ENCODE results near the gene CFAP54.
"Not testable (repeated sequence)": the region's sequence is repeated elsewhere in the genome, so short reads cannot be mapped to it uniquely, and the experiment has no call there.

Gene CFAP54

DNA sequence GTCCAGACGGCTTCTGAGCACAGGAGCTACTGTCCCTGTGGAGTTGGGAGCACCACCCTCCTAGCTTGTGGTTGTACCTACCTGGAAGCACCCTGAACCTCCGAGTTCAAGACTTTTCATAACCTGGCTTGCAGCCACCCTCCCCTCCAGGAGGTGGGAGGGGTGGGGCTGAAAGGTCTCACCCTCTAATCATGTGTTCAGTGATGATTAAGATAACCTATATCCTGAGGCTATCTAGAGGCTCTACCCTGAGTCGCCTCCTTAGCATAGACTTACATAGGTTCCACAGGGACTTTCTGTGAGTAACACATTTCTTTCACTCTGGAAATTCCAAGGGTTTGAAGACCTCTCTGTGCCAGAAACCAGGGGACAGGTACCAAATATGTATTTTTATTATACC is 146.5 kb downstream of the CFAP54 start:
- DNase-seq = no peak

- DNase-seq = no peak
Observed at GRCh38 chr12:96636895-96637294, 147.5 kb downstream of the CFAP54 start.

- DNase-seq = no peak
Observed at GRCh38 chr12:96648923-96649322, 159.5 kb downstream of the CFAP54 start.

DNA sequence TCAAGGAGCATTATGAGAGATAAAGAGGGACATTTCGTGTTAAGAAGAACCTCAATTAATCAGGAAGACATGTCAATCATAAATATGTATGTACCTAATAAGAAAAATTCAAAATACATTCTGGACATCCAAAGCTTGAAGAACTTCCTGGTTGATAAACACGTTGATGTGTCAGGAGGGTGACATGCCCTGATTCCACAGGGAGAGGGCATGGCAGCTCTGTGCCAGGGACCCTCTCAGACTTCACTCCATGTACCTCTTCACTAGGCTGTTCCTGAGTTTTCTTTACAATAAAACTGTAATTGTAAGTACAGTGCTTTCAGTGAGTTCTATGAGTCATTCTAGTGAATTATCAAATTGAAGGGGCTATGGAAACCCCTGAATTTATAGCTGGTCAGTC is 163.5 kb downstream of the CFAP54 start:
- no peak for DNase-seq

GRCh38 chr12:96658075-96658474 is 168.7 kb downstream of the CFAP54 start:
- DNase-seq = no peak

- no peak for DNase-seq
Observed at GRCh38 chr12:96669786-96670185, 180.4 kb downstream of the CFAP54 start.

DNA sequence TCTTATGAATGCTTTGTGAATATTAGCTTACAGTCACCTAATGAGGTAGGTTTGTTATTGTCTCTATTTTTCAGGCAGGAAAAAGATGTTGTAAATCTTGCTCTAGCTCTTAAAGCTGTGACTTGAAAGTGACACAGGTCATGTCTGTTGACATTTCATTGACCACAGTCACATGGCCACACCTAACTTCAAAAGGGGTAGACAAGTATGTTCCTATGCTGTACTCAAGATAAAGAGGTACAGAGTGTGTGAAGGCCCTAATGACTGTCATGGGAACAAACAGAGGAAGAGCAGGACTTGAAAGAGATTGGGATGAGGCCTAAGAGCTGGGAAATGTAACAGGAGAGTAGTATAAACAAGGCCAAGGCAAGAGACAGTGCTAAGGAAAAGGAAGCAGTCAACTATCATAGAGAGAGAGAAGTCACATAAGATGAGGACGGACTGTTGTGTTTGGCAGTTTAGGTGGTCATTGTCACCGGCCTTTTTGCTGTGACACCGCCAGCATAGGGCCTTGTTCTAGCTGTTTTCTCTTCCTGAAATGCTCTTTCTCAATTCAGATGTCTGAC is 181.0 kb downstream of the CFAP54 start:
- DNase-seq = no peak

- not testable (repeated sequence) for DNase-seq
Observed at GRCh38 chr12:96675519-96675918, 186.1 kb downstream of the CFAP54 start.

- DNase-seq = no peak
Observed at GRCh38 chr12:96677363-96677762, 188.0 kb downstream of the CFAP54 start.

DNA sequence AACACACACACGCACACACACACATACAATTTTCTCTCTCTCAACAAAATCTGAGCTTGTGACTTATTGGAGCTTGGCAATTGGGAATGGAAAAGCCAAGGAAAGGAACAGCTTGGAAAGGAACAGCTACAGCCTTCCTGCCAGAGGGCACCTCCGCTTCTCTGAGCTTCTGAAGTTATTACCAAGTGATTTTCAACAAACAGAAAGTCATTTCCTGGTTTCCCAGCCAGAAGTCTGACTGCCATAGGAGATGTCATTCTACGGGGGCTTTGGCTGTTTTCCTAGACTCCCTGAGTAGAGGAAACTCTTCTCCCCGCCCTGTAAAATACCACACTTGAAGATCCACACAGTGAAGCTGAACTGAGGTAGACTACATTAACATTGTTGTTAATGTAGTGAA is 198.3 kb downstream of the CFAP54 start:
- no peak for DNase-seq

DNA sequence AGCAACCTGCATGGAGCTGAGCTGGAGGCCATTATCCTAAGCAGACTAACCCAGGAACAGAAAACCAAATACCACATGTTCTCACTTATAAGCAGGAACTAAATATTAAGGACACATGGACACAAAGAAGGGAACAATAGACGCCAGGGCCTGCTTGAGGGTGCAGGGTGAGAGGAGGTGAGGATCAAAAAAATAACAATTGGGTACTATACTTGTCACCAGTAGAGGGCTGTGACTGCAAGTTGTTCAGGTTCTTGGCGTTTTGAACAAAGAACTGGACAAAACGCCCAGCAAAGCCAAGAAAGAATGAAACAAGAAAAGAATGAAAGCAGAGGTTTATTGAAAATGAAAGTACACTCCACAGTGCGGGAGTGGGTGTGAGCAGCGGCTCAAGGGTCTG is 209.1 kb downstream of the CFAP54 start:
- no peak for DNase-seq

- DNase-seq = no peak
Observed at GRCh38 chr12:96698965-96699364, 209.6 kb downstream of the CFAP54 start.

- no peak for DNase-seq
Observed at GRCh38 chr12:96701856-96702255, 212.5 kb downstream of the CFAP54 start.

- DNase-seq = no peak
Observed at GRCh38 chr12:96710127-96710745, 220.9 kb downstream of the CFAP54 start.

GRCh38 chr12:96711364-96711763 is 222.0 kb downstream of the CFAP54 start:
- no peak for DNase-seq

DNA sequence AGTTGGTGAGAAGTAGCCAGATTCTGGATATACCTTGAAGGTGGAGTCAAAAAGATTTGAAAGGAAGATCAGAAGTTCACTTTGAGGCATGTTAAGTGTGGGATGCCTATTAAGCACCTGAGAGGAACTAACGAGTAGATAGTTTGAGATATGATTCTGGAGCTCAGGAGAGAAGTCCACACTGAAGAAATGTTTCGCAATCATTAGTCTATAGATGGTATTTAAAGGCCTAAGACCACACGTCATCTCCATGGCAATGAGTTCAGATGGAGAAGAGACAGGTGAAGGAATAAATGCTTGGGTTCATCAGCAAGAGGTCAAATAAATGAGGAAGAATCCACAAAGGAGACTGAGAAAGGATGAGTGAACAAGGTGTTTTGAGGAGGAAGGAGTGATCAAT is 224.8 kb downstream of the CFAP54 start:
- no peak for DNase-seq

DNA sequence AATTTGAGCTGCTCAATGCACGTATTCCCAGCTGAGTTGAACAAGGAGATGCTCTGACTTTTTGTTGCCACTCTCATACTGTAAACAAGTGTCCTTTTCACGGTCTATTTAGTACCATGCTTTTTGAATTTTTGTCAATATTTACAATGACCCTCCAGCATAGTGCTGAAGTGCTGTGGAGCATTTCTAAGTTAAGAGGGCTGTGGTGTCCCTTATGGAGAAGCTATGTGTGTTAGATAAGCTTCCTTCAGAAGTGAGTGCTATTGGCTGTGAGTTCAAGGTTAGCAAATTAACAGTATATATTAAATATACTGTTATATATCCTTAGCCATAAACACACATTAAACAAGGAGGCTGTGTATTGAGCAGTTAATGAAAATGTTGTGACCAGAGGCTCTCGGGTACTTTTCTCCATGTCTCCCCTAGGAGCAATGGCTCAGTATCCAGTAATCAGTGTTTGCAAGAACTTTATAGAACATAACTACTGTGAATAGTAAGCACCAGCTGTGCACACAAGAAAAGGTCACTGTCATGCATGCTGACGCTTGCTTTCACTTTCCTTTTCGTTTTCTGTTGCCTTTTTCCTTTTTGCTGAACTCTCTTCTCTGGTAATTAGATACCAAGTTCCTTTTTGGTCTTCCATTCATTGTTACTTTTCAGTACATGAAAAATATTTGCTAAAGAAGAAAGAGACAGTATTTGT is 230.4 kb downstream of the CFAP54 start:
- DNase-seq = peak; percentile 96

GRCh38 chr12:96720363-96720705 is 231.0 kb downstream of the CFAP54 start:
- no peak for DNase-seq

DNA sequence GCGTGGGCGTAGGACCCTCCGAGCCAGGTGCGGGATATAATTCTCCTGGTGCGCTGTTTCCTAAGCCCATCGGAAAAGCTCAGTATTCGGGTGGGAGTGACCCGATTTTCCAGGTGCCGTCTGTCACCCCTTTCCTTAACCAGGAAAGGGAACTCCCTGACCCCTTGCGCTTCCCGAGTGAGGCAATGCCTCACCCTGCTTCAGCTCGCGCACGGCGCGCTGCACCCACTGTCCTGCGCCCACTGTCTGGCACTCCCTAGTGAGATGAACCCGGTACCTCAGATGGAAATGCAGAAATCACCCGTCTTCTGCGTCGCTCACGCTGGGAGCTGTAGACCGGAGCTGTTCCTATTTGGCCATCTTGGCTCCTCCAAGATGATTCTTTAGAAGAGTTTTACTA is 240.1 kb downstream of the CFAP54 start:
- DNase-seq = not testable (repeated sequence)

GRCh38 chr12:96729886-96730285 is 240.5 kb downstream of the CFAP54 start:
- no peak for DNase-seq

DNA sequence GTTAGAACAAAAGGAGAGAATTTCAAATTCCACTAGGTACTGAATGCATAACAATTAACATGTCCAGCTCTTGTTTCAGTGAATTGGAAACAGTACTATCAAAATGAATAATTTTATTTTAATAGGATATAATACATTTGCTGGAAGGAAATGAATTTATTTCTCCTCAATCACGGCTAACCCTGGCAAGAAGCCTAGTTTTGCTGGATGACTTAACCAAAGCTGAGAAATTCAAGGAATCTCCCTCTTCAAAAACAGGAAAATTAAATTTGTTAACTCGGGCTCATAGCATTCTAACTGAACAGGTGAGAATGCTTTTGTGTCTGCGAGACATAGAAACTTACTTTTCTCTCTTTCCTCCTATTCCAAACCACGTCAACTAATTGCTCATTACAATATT is 254.2 kb downstream of the CFAP54 start:
- no peak for DNase-seq

- no peak for DNase-seq
Observed at GRCh38 chr12:96749999-96750398, 260.6 kb downstream of the CFAP54 start.

DNA sequence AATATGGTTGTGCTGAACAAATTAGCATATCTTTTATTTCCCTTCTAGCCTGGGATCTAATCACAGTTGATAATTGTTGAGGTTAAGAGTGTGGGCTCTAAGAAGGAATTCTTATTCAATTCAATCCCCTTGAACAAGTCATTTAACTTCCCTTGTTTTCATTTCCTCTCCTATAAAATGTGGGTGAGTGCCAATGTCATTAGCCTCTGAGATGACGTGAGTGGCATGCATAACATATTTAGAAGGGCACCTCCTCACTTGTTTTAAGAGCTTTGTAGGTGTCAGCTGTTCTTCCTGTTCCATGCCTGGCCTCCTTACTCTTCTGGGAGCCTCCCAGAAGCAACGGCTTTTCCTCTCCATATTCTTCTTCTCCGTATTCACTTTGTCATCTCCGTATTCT is 262.2 kb downstream of the CFAP54 start:
- DNase-seq = no peak

DNA sequence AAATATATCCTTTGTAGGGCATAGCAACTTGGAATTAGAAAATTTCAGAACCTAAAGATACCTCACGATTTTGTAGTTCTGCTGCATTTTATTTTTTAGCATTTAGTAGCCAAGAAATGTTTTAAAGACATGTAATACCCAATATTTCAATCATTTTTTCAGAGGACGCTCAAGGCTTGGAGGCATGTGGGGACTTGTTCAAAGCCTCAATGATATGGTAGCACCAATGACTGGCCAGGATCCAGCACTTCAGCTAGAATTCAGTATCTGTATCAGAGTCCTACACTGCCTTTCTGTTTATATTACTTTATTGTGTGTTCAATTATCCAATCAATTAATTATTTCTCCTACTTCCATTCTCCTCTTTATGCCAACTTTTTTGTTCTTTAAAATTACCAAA is 262.8 kb downstream of the CFAP54 start:
- DNase-seq = no peak

GRCh38 chr12:96766232-96766631 is 276.9 kb downstream of the CFAP54 start:
- no peak for DNase-seq
